Measurements from ENCODE around the gene CD276. TPM values are rescaled to one million over a fixed set of nuclear protein-coding genes. Genes with fewer than 3 reads are reported as not detected.
"Not testable (repeated sequence)": the region's sequence is repeated elsewhere in the genome, so short reads cannot be mapped to it uniquely, and the experiment has no call there.

CD276 gene
- 10 to 100 TPM; 24.6 to 59.7 TPM for total RNA-seq

DNA sequence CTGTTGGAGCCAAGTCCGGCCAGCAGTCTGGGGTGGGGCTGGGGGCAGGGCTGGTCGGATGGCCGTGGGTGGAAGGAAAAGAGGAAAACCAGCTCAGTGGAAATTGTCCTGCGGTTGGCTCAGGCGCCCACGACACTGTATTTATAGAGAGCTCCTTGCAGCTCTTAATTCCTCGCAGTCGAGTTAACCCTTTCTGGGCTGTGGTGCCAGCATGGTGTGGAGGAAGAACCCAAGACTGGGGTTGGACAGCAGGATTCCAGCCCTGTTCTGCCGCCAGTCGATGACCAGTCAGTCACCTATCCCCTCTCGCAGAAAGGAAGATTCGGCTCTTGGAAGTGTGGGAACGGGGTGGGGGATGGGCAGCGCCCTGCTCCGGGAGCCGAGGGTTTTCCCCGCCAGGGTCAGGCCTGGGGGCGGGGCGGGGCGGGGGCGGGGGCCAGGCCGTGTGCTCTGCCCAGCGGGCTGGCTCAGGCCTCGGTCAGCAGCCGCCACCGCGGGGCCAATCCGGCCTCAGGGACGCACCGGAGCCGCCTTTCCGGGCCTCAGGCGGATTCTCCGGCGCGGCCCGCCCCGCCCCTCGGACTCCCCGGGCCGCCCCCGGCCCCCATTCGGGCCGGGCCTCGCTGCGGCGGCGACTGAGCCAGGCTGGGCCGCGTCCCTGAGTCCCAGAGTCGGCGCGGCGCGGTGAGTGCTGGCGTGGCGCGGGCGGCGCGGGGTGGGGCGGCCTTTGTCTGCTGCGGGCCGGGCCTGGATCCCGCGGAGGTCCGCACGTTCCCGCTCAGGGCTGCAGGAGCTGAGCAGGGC is at the start of gene CD276:
Gene CD276 (plus strand): TSS at position 607 of the 804 bp plus-strand sequence. CDS start 15,257 bp downstream, outside the sequence.
- Histone ChIP-seq H3K9me3 (no peaks in the 10 kb centered on the region), H3K27ac (peak within 1 kb of the TSS; percentile 46 to 81 (median 62)), H3K4me1 (peaks cover 43% of the 10 kb centered on the region), H3K4me3 (peak within 1 kb of the TSS; percentile 74 to 81), H3K27me3 (no peaks in the 10 kb centered on the region), H3K36me3 (replicated peaks in 1 of 2; ENCODE audit: insufficient read depth in 1 of 2, low read depth in 2 of 2) (no peaks in the 10 kb centered on the region)
- peak; percentile 88 for ATAC-seq
- DNase-seq, result peak; percentile 76 to 89 (median 85)
- 0 to 1% methylated on average over 6 to 37 of the region's 69 CpGs for WGBS, 2 donors
- intact Hi-C loops (cut with DNase I), result no loop called here
- TF ChIP-seq, protein P1, sequence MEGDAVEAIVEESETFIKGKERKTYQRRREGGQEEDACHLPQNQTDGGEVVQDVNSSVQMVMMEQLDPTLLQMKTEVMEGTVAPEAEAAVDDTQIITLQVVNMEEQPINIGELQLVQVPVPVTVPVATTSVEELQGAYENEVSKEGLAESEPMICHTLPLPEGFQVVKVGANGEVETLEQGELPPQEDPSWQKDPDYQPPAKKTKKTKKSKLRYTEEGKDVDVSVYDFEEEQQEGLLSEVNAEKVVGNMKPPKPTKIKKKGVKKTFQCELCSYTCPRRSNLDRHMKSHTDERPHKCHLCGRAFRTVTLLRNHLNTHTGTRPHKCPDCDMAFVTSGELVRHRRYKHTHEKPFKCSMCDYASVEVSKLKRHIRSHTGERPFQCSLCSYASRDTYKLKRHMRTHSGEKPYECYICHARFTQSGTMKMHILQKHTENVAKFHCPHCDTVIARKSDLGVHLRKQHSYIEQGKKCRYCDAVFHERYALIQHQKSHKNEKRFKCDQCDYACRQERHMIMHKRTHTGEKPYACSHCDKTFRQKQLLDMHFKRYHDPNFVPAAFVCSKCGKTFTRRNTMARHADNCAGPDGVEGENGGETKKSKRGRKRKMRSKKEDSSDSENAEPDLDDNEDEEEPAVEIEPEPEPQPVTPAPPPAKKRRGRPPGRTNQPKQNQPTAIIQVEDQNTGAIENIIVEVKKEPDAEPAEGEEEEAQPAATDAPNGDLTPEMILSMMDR (IDR thresholded peaks at IDR 0.05), result no peak
- TF ChIP-seq POLR2A (IDR thresholded peaks at IDR 0.05), result peak; percentile 18 to 41 (median 37)

DNA sequence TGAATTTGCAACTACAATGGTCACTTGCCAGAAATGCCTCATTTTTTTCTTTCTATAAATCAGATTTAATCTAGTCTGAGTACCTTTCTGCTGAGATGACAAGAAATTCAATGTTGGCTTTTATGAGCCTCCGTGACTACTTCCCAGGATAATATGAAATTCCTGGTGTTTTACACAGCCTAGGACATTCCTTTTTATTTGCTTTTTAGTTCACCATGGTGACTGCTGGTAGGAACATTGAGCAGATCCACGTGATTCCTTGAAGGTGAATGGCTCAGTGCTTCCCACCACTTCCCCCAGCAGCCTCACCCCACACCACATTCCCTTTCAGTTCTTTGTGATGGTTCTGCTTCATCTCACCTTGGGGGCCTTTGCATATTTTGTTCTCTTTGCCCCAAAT is 46.7 kb upstream of the CD276 start:
- WGBS, 2 donors, result 45 to 48% methylated on average over 2 of the region's 2 CpGs
- no peaks in the 10 kb centered on the region for H3K27me3 ChIP-seq
- no peaks in the 10 kb centered on the region for H3K36me3 ChIP-seq (replicated peaks in 1 of 2; ENCODE audit: insufficient read depth in 1 of 2, low read depth in 2 of 2)
- intact Hi-C loops (cut with DNase I), result no loop called here
- TF ChIP-seq POLR2A (IDR thresholded peaks at IDR 0.05), result no peak
- TF ChIP-seq, protein P1 (IDR thresholded peaks at IDR 0.05), result no peak
- DNase-seq (no peak), ATAC-seq (no peak)
- H3K4me1 ChIP-seq, result peaks cover 11% of the 10 kb centered on the region
- no peaks in the 10 kb centered on the region for H3K9me3 ChIP-seq
- no peak overlapping the region for H3K4me3 ChIP-seq
- no peak overlapping the region for H3K27ac ChIP-seq

DNA sequence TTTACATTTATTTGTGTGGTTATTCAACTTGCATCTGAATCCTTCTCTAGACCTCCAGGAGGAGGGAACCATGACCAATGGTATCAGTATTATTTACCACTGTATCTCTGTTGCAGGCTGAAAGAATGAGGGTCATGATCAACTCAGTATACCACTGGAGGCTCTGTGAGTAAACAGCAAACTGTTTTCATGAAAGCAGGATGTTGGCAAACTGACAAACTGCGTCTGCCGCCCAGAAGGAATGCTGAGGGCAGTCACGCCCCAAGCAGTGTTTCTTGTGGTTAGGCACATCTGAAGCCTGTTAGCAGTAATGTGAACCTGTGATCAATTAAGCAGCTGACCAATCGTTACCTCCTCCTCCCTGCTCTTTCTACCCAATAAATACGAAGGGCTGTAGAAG is 44.7 kb upstream of the CD276 start:
- 64 to 68% methylated on average over 5 of the region's 5 CpGs for WGBS, 2 donors
- H3K4me3 ChIP-seq; H3K36me3 ChIP-seq (replicated peaks in 1 of 2; ENCODE audit: insufficient read depth in 1 of 2, low read depth in 2 of 2); H3K27me3 ChIP-seq; H3K27ac ChIP-seq; intact Hi-C loops (cut with DNase I); H3K4me1 ChIP-seq; H3K9me3 ChIP-seq; ATAC-seq; DNase-seq: not testable (repeated sequence)

DNA sequence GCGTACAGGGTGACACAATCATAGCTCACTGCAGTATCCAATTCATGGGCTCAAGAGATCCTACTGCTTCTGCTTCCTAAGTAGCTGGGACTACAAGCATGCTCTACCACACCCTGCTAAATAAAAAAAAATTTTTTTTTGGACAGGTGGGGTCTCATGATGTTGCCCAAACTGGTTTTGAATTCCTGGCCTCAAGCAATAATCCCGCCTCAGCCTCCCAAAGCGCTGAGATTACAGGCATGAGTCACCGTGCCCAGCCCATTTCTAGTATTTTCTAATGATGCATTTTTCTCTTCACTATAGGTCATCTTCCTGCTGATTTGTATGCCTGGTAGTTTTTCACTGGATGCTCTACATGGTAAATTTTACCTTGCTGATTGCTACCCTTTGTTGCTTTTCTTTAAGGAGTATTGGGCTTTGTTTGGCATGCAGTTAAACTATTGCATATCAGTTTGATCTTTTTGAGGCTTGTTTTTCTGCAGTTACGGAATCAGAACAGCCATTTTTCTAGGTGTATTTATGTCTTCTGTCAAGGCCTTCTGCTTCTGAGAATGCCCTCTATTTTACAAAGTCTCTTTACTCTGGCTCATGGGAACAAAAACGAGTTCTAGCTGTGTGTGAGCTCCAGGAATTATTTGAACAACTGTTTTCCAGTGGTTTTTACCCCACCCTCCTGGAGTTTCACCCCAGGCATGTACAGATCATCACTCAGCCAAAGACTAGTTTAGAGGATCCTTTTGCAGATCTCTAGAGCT is 36.7 kb upstream of the CD276 start:
- ATAC-seq, result no peak
- 77% methylated on average over 6 of the region's 6 CpGs for WGBS, 2 donors

DNA sequence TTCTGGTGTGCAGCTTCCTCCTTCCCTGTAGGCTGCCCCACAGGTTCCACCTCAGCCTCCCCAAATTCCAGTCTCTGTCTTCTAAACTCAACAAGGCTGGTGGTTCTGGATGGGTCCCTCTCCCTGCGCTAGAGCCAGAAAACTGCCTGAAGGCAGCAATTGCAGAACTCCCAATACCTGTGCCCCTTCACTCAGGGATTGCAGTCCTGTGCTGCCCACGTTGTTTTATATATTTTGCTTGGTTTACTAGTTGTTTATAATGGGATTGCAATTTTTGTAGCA is 36.2 kb upstream of the CD276 start:
- 76 to 84% methylated on average over 2 of the region's 2 CpGs for whole genome bisulfite sequencing, 2 donors
- no peak for DNase-seq
- no peak for ATAC-seq
- Histone ChIP-seq H3K4me1 (no peaks in the 10 kb centered on the region), H3K4me3 (no peak overlapping the region), H3K27ac (no peak overlapping the region), H3K27me3 (no peaks in the 10 kb centered on the region), H3K9me3 (no peaks in the 10 kb centered on the region), H3K36me3 (replicated peaks in 1 of 2; ENCODE audit: insufficient read depth in 1 of 2, low read depth in 2 of 2) (no peaks in the 10 kb centered on the region)
- TF ChIP-seq POLR2A (IDR thresholded peaks at IDR 0.05), result no peak
- TF ChIP-seq, protein P1 (IDR thresholded peaks at IDR 0.05), result no peak
- intact Hi-C loops (cut with DNase I), result no loop called here

More for the DNA sequence above, 36.7 kb upstream of the CD276 start:
- H3K27ac ChIP-seq, result no peak overlapping the region
- intact Hi-C loops (cut with DNase I), result no loop called here
- H3K36me3 ChIP-seq (replicated peaks in 1 of 2; ENCODE audit: insufficient read depth in 1 of 2, low read depth in 2 of 2), result no peaks in the 10 kb centered on the region
- TF ChIP-seq, protein P1 (IDR thresholded peaks at IDR 0.05), result no peak
- no peak for TF ChIP-seq POLR2A (IDR thresholded peaks at IDR 0.05)
- H3K4me3 ChIP-seq, result no peak overlapping the region
- no peaks in the 10 kb centered on the region for H3K9me3 ChIP-seq
- H3K27me3 ChIP-seq, result no peaks in the 10 kb centered on the region
- DNase-seq, result no peak
- H3K4me1 ChIP-seq, result no peaks in the 10 kb centered on the region
